ENCODE measurements around the gene PHF5A.
"Not testable (repeated sequence)": the region's sequence is repeated elsewhere in the genome, so short reads cannot be mapped to it uniquely, and the experiment has no call there.

The PHF5A gene

DNA sequence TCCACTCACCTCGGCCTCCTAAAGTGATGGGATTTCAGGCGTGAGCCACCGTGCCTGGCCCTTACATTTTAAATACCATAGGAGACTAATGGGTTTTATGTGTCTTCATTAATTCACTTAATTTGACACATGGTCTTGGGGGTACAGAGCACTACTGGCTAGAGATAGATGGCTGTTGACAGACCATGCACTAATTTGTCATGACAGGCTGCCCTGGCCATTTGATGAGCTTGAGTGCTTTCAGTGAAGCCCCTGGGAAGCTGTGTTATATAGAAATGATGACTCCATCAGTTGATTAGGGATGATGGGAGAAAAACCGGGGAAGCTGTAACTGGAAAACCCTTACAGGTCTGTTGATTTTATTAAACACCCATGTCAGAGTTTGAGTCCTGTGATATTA is 6.6 kb downstream of the PHF5A start:
- in situ Hi-C loops (cut with HindIII; ENCODE audit: low pct_ligation_motif_present, low pct_unique_long_range_greater_than_20kb, low sequenced_read_pairs): no loop called here
- no peak for DNase-seq

- DNase-seq; in situ Hi-C loops (cut with HindIII; ENCODE audit: low pct_ligation_motif_present, low pct_unique_long_range_greater_than_20kb, low sequenced_read_pairs): not testable (repeated sequence)
Measured at GRCh38 chr22:41460071-41460470, 8.4 kb downstream of the PHF5A start.

GRCh38 chr22:41459431-41459830 is 9.1 kb downstream of the PHF5A start:
- in situ Hi-C loops (cut with HindIII; ENCODE audit: low pct_ligation_motif_present, low pct_unique_long_range_greater_than_20kb, low sequenced_read_pairs): no loop called here
- peak; percentile 12 for DNase-seq

DNA sequence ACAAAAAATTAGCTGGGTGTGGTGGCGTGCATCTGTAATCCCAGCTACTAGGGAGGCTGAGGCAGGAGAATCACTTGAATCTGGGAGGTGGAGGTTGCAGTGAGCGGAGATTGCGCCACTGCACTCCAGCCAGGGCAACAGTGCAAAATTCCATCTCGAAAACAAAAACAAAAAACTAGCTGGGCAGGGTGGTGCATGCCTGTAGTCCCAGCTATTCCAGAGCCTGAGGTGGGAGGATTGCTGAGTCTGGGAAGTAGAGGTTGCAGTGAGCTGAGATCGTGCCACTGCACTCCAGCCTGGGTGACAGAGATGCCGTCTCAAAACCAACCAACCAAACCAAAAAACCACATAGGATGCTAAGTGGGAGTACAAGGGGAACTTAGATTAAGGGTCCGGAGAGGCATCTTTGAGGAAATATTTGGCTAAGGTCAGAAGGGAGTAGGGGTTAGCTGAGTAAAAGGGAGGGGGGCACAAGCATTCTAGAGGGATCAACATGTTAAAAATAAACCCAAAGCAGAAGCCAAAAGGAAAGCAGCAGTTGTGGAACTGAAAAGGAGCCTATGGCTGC is 10.2 kb downstream of the PHF5A start:
- no peak for DNase-seq
- in situ Hi-C loops (cut with HindIII; ENCODE audit: low pct_ligation_motif_present, low pct_unique_long_range_greater_than_20kb, low sequenced_read_pairs): no loop called here

- in situ Hi-C loops (cut with HindIII; ENCODE audit: low pct_ligation_motif_present, low pct_unique_long_range_greater_than_20kb, low sequenced_read_pairs): no loop called here
- peak; percentile 98 for DNase-seq
Measured at GRCh38 chr22:41448189-41448808, 20.2 kb downstream of the PHF5A start.

DNA sequence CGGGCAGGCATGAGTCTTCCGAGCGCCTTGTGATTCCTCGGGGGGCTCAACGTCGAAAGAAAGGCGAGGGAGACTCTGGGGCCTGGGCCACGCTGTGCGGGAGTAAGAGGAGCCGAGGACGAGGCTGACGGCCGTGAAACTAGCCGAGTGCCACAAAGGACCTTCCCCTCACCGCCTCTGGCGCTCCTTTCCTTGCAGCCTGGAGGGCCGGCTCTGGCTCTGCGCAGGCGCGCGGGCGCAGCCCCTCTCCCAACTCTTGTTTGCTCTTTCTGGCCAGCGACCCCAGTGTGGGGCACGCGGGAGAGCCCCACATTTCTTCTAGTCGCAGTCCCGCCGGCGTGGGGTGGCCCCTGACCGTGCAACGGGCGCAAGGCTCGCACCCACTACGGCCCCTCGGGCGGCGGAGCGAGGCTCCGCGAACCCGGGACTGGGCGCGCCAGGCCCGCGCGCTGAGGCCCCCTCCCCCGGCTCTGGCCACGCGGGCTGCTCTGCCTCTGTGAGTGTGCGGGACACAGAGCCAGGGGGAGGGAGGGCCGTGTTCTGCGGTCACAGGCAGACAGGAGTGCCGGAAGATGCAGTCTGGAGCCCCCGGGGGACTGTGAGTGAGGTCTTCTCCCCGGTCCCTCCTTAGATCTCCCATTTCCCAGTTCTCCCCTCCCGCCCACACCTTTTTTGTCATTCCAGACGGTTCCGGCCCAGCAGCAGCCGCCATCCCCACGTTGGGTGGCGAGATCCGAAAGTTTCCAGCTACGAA is 20.9 kb downstream of the PHF5A start:
- in situ Hi-C loops (cut with HindIII; ENCODE audit: low pct_ligation_motif_present, low pct_unique_long_range_greater_than_20kb, low sequenced_read_pairs): no loop called here
- peak; percentile 59 for DNase-seq

DNA sequence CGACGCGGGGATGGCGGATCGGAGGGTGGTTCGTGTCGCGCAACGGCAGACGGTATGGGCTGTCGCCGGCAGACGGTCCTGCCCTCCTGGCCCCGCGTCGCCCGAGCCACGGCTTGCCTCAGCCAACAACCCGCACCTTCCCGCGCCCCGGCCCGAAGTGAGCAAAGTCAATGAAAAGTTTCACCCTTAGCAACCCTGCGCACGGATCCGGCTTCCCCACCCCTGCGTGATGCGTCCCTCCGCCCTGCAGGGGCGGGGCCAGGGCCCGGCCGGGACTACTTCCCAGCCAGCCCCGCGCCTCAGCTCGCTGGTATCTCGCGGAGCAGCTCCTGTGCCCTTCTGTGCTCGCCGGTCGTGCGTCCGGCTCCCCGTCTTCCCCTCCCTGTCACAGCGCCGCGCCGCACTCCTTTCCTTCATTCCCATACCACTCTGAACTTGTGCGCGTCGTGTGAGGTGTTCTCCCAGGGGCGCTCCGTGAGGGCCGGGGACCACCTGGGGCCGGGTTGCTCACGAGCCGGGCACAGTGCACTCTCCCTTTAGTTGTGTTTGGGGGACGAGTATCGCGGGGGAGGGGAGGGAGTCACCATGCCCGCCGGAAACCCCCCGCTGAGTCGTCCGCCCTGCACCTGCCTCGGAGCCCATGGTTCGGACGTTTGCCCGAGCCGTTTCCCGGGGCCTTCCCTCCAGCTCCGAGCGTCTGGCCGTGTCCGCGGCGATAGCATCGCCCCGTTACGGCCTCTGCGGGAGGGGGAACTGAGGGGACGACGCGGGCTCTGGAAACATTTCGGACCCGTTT is 21.7 kb downstream of the PHF5A start, which contains the start of gene TOB2:
TOB2 (minus strand) TSS at position 163 of the 796 bp plus-strand sequence. CDS start 9,456 bp downstream, outside the sequence.
- in situ Hi-C loops (cut with HindIII; ENCODE audit: low pct_ligation_motif_present, low pct_unique_long_range_greater_than_20kb, low sequenced_read_pairs): no loop called here
- DNase-seq: peak; percentile 92

DNA sequence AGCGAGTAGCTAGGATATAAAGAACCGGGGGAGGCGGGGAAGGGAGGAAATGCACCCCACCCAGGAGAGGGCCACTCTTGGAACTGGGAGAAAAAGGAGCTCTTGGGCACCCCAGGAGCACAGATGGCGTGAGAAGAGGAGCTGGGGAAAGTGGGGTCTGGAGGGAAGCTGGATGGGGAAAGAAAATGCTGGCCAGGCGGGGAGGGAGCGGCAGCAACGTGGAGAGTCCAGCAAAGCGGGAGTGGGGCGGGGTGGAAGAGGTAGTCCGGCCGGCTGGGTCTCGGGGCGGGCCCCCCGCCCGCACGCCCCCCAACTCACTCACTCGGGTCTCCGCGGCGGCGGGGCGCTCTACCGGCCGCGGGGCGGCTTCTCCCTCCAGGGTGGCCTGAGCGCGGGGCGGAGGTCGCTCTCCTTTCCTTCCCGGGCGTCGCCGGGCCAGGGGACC is 22.4 kb downstream of the PHF5A start:
- peak; percentile 5 for DNase-seq
- in situ Hi-C loops (cut with HindIII; ENCODE audit: low pct_ligation_motif_present, low pct_unique_long_range_greater_than_20kb, low sequenced_read_pairs): no loop called here

- peak; percentile 19 for DNase-seq
- in situ Hi-C loops (cut with HindIII; ENCODE audit: low pct_ligation_motif_present, low pct_unique_long_range_greater_than_20kb, low sequenced_read_pairs): no loop called here
Measured at GRCh38 chr22:41445129-41446056, 23.1 kb downstream of the PHF5A start.

GRCh38 chr22:41444360-41445128 is 23.9 kb downstream of the PHF5A start:
- DNase-seq: peak; percentile 94
- in situ Hi-C loops (cut with HindIII; ENCODE audit: low pct_ligation_motif_present, low pct_unique_long_range_greater_than_20kb, low sequenced_read_pairs): no loop called here

DNA sequence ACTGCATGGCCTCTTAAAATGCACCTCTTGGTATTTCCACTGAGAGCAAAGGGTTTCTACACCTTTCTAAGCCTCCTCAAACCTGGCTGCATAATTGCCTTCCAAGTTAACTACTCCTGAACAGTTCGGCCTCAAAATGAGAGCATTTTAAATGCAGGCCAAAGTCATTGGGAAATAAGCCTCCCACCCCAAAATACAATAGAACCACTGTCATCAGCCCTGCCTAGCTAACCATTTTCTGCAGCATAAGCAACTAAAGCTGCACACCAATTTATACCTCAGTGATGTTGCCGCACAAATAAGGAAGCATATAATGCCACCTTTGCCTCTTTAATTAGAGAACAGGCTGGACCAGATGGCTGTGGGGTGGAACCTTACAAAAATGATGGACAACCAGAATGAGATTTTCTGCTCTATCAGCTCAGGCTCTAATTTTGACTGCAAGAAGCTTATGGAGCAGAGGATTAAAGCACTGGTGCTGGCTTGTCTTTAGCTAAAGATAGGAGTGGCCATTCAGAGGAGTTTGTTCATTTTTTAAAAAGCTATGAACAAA is 26.2 kb downstream of the PHF5A start:
- in situ Hi-C loops (cut with HindIII; ENCODE audit: low pct_ligation_motif_present, low pct_unique_long_range_greater_than_20kb, low sequenced_read_pairs): no loop called here
- no peak for DNase-seq

DNA sequence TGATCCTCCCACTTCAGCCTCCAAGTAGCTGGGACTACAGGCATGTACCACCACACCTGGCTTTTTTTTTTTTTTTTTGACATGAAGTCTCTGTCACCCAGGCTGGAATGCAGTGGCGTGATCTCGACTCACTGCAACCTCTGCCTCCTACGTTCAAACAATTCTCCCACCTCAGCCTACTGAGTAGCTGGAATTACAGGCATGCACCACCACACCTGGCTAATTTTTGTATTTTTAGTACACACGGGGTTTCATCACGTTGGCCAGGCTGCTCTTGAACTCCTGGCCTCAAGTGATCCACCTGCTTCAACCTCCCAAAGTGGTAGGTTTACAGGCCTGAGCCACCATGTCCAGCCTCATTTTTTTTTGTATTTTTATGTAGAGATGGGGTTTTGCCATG is 28.0 kb downstream of the PHF5A start:
- in situ Hi-C loops (cut with HindIII; ENCODE audit: low pct_ligation_motif_present, low pct_unique_long_range_greater_than_20kb, low sequenced_read_pairs); DNase-seq: not testable (repeated sequence)

- in situ Hi-C loops (cut with HindIII; ENCODE audit: low pct_ligation_motif_present, low pct_unique_long_range_greater_than_20kb, low sequenced_read_pairs): no loop called here
- DNase-seq: no peak
Measured at GRCh38 chr22:41437198-41437597, 31.3 kb downstream of the PHF5A start.

DNA sequence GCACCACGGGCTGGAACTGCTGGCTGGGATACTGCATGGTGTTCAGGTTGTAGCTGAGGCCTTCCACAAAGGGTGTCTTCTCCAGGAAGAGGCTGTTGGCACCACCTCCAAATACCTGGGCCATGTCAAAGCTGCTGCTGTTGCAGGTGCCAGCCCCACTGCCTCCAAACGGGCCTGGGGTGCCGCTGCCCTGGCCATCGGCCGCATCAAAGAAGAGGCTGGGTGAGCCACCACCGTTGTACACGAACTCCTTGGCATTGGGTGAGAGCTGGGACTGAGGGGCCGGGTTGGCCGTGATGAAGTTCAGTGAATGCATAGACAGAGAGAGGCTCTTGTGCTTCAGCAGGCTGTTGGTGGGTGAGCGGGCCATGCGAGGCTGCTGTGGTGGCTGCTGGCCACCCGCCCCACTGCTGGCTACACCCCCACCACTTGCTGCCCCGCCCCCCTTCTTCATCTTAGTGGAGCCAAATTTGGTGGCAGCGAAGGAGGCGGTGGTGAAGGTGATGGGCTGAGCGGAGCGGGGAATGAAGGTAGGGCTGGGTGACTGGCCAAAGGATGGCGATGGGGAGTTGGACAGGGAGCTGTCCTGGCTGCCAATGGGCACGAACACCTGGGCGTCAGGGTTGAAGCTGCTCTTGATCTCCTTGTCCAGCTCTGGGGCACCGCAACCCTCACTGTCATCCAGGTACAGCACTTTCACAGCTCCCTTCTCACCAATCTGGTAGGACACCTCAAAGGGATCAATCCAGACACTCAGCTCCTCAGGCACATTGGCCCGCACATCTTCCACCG is 32.0 kb downstream of the PHF5A start:
- in situ Hi-C loops (cut with HindIII; ENCODE audit: low pct_ligation_motif_present, low pct_unique_long_range_greater_than_20kb, low sequenced_read_pairs): no loop called here

GRCh38 chr22:41435560-41435959 is 32.9 kb downstream of the PHF5A start:
- in situ Hi-C loops (cut with HindIII; ENCODE audit: low pct_ligation_motif_present, low pct_unique_long_range_greater_than_20kb, low sequenced_read_pairs): no loop called here

More for the DNA sequence above, 32.0 kb downstream of the PHF5A start:
- no peak for DNase-seq

GRCh38 chr22:41434361-41435003 is 34.0 kb downstream of the PHF5A start:
- in situ Hi-C loops (cut with HindIII; ENCODE audit: low pct_ligation_motif_present, low pct_unique_long_range_greater_than_20kb, low sequenced_read_pairs); DNase-seq: not testable (repeated sequence)

More at GRCh38 chr22:41435560-41435959, 32.9 kb downstream of the PHF5A start:
- no peak for DNase-seq
